SH-SY5Y (cell line): ENCODE results near the gene C11orf98.

Source experiments
- GATA2 ChIP-seq: IDR thresholded peaks from 2 replicates; pipeline ENCODE4 v1.6.1; 2011; ENCODE audit warnings: mild to moderate bottlenecking, low read depth, low read length
- GATA3 ChIP-seq: IDR thresholded peaks from 2 replicates; pipeline ENCODE4 v1.6.1; 2011; ENCODE audit warnings: low read depth, mild to moderate bottlenecking, low read length, moderate library complexity

GRCh38 chr11:62645671-62645945, 19.4 kb downstream of the C11orf98 start:
- TF ChIP-seq GATA2: no peak; the same call in 1 of the 2 replicates
- TF ChIP-seq GATA3: no peak
